Chondrocyte (in vitro differentiated cells): ENCODE results near the gene H2BK1. TPM values are rescaled to one million over a fixed set of nuclear protein-coding genes. Genes with fewer than 3 reads are reported as not detected.
A peak's percentile ranks its signal among the peaks of the same experiment; 100 is the strongest.

Experiments
- DNase-seq: peaks from one replicate; pipeline ENCODE4 v3.0.0; 2021; ENCODE audit warnings: mixed read lengths, low spot score
- H3K27ac Mint-ChIP-seq: one replicate; pipeline ENCODE4 v1.8.0; 2021; ENCODE audit warnings: mild to moderate bottlenecking, moderate library complexity, mixed read lengths; ENCODE audit not compliant: unreplicated experiment
- H3K27me3 Mint-ChIP-seq: 2 replicates; pipeline ENCODE4 v1.8.0; 2021; ENCODE audit warnings: low read depth, mixed read lengths
- H3K36me3 Mint-ChIP-seq: 2 replicates; pipeline ENCODE4 v1.8.0; 2021; ENCODE audit warnings: low read depth, mixed read lengths
- H3K4me1 Mint-ChIP-seq: 2 replicates; pipeline ENCODE4 v1.8.0; 2021; ENCODE audit warnings: low read depth, mild to moderate bottlenecking, mixed read lengths
- H3K4me3 Mint-ChIP-seq: one replicate; pipeline ENCODE4 v1.8.0; 2021; ENCODE audit warnings: mild to moderate bottlenecking, moderate library complexity, mixed read lengths; ENCODE audit not compliant: unreplicated experiment
- H3K9me3 Mint-ChIP-seq: 2 replicates; pipeline ENCODE4 v1.8.0; 2021; ENCODE audit warnings: low read depth, mixed read lengths
- CTCF ChIP-seq: fragments of 200-600 bp; sonication (generic); IDR thresholded peaks from 2 replicates; pipeline ENCODE4 v1.5.0; 2021; ENCODE audit warnings: antibody characterized with exemption, mild to moderate bottlenecking, moderate library complexity
- total RNA-seq: library from RNA; stranded (reverse); gene quantifications from 3 replicates; pipeline ENCODE4 v1.2.1, GENCODE V29; 2021

H2BK1 gene
- total RNA-seq, 1 donor from 2014 or later, result not detected

- Mint-ChIP-seq H3K27ac (no peak overlapping the region), H3K36me3 (no peaks in the 10 kb centered on the region), H3K9me3 (no peaks in the 10 kb centered on the region), H3K27me3 (peaks cover 30% of the 10 kb centered on the region), H3K4me1 (no peaks in the 10 kb centered on the region), H3K4me3 (no peak overlapping the region)
- DNase-seq, result peak; percentile 89
- TF ChIP-seq CTCF, result no peak
Measured at GRCh38 chr7:151187409-151188251, 22.7 kb downstream of the H2BK1 start.

GRCh38 chr7:151186640-151187408, 23.5 kb downstream of the H2BK1 start, which contains the start of gene ASB10:
Gene ASB10, minus strand, starts transcription at chr7:151187250. Its CDS starts 120 bp downstream, at chr7:151187130.
- H3K4me1 Mint-ChIP-seq, result no peaks in the 10 kb centered on the region
- no peak for TF ChIP-seq CTCF
- H3K9me3 Mint-ChIP-seq, result no peaks in the 10 kb centered on the region
- peaks cover 34% of the 10 kb centered on the region for H3K27me3 Mint-ChIP-seq
- H3K27ac Mint-ChIP-seq, result no peak within 1 kb of the TSS
- no peak for DNase-seq
- no peak within 1 kb of the TSS for H3K4me3 Mint-ChIP-seq
- H3K36me3 Mint-ChIP-seq, result no peaks in the 10 kb centered on the region

GRCh38 chr7:151185762-151186639, 24.3 kb downstream of the H2BK1 start:
- Mint-ChIP-seq H3K4me1 (no peaks in the 10 kb centered on the region), H3K27ac (no peak overlapping the region), H3K4me3 (no peak overlapping the region), H3K36me3 (no peaks in the 10 kb centered on the region), H3K9me3 (no peaks in the 10 kb centered on the region), H3K27me3 (peaks cover 35% of the 10 kb centered on the region)
- DNase-seq, result no peak
- TF ChIP-seq CTCF, result no peak

GRCh38 chr7:151181011-151181431, 29.3 kb downstream of the H2BK1 start:
- H3K27ac Mint-ChIP-seq, result no peak overlapping the region
- H3K4me1 Mint-ChIP-seq, result no peaks in the 10 kb centered on the region
- no peak for TF ChIP-seq CTCF
- no peaks in the 10 kb centered on the region for H3K9me3 Mint-ChIP-seq
- no peak overlapping the region for H3K4me3 Mint-ChIP-seq
- DNase-seq, result peak; percentile 92
- peaks cover 37% of the 10 kb centered on the region for H3K27me3 Mint-ChIP-seq
- no peaks in the 10 kb centered on the region for H3K36me3 Mint-ChIP-seq
